LNCaP clone FGC (cell line): ENCODE results near the gene ZFP64.

ENCODE experiments used
- DNase-seq: peaks from one replicate; pipeline ENCODE4 v3.0.0-alpha.2; 2011; ENCODE audit warnings: low read depth
- H3K4me3 ChIP-seq: 2 replicates; pipeline ENCODE4 v1.5.1; 2011; ENCODE audit warnings: mild to moderate bottlenecking, low read depth, low read length, control low read depth
- TF ChIP-seq, protein P1 (sequence below): IDR thresholded peaks from 2 replicates; pipeline ENCODE4 v1.5.1; 2012; ENCODE audit warnings: mild to moderate bottlenecking; ENCODE audit not compliant: control insufficient read depth, insufficient read depth; ENCODE audit errors: extremely low read depth

The ZFP64 gene

DNA sequence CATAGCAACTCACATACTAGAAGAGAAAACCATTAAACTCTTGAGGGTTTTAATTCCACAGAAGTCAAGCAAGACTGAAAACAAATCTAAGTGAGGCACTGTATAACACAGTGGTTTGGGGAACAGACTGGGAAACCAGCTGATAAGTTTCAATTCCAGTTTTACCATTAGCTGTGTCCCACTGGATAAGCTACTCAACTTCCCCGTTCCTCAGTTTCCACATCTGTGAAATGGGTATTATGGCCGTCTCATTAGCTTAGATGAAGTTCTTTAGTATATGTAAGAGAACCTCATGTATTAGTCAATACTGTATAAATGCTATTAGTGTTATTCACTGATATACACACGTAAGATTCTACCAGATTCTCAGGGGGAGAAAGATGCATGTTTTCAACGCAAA lies 89.0 kb downstream of the ZFP64 start:
- DNase-seq = no peak
- TF ChIP-seq, protein P1, sequence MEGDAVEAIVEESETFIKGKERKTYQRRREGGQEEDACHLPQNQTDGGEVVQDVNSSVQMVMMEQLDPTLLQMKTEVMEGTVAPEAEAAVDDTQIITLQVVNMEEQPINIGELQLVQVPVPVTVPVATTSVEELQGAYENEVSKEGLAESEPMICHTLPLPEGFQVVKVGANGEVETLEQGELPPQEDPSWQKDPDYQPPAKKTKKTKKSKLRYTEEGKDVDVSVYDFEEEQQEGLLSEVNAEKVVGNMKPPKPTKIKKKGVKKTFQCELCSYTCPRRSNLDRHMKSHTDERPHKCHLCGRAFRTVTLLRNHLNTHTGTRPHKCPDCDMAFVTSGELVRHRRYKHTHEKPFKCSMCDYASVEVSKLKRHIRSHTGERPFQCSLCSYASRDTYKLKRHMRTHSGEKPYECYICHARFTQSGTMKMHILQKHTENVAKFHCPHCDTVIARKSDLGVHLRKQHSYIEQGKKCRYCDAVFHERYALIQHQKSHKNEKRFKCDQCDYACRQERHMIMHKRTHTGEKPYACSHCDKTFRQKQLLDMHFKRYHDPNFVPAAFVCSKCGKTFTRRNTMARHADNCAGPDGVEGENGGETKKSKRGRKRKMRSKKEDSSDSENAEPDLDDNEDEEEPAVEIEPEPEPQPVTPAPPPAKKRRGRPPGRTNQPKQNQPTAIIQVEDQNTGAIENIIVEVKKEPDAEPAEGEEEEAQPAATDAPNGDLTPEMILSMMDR = no peak
- no peak overlapping the region for H3K4me3 ChIP-seq

DNA sequence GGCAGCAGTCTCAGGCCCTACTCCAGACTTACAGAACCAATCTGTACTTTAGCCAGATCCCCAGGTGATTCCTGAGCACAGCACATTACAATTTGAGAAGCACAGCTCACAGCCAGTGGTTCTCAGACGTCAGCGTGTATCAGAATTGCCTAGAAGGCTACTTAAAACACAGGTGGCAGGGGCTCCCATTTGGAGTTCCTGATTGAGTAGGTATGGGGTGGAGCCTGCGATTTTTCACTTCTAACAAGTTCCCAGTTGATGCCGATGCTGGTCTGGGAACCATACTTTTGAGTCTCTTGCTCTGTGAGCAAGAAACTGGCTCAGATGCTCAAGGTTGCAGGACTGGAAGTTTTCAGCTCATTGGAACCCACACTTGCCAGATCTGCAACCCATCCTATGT lies 89.5 kb downstream of the ZFP64 start:
- no peak overlapping the region for H3K4me3 ChIP-seq
- TF ChIP-seq, protein P1 = no peak
- DNase-seq = no peak
